CD4-positive, alpha-beta T cell treated with Interferon alpha-2 for 1 hour (primary cell): Measurements from ENCODE around the gene ADCY5.

ENCODE experiments used
- DNase-seq, 2 donors: peaks; one replicate each; pipeline ENCODE4 v3.0.0-alpha.2; 2020 to 2022

The ADCY5 gene

GRCh38 chr3:123321806-123322205, 127.1 kb downstream of the ADCY5 start:
- DNase-seq: no peak

- no peak for DNase-seq
Observed at GRCh38 chr3:123320221-123320620, 128.7 kb downstream of the ADCY5 start.

DNA sequence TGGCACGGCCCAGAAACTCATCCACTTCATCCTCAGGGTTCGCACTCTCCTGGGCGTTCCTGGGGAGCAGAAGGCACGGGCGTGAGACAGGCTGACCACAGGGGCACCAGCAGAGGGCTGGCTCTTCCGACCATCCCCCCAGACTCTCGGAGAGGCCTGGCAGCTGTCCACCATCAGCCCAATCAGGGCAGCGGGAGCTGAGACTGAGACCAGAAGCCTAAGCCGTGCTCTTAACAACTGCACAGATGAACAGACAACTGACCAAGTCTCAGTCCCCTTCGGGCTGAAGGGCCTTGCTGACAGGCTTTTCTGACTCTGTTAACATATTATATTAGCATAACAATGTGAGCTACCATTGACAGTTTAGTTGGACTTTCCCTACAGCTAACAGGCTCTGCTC, 129.1 kb downstream of the ADCY5 start:
- no peak for DNase-seq

GRCh38 chr3:123318374-123318773, 130.5 kb downstream of the ADCY5 start:
- DNase-seq: no peak

GRCh38 chr3:123317716-123318115, 131.2 kb downstream of the ADCY5 start:
- no peak for DNase-seq

- no peak for DNase-seq
Observed at GRCh38 chr3:123315271-123315595, 133.7 kb downstream of the ADCY5 start.

- no peak for DNase-seq
Observed at GRCh38 chr3:123314359-123315270, 134.3 kb downstream of the ADCY5 start.

GRCh38 chr3:123313889-123314288, 135.0 kb downstream of the ADCY5 start:
- DNase-seq: no peak

GRCh38 chr3:123312331-123313265, 136.3 kb downstream of the ADCY5 start:
- DNase-seq: no peak

GRCh38 chr3:123311201-123311600, 137.7 kb downstream of the ADCY5 start:
- DNase-seq: no peak

DNA sequence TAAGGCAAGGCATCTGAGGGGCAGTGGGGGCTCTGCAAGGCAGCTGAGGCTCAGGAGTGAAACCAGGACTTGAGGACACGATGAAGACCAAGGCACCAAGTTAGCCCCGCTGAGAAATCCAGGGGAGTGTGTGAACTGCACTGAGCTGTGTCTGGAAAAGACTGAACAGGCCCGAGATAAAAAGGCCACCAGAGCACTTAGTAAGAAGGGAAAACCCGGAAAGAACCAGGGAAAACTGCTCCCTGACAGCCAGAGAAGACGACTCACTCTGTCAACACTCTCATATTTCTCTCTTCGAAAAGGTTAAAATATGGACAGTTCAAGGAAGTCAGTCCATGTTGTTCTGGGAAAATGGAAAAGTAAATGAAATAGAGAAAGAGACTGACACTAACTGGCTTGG, 138.1 kb downstream of the ADCY5 start:
- no peak for DNase-seq

GRCh38 chr3:123310186-123310585, 138.7 kb downstream of the ADCY5 start:
- no peak for DNase-seq

- no peak for DNase-seq
Observed at GRCh38 chr3:123307064-123307463, 141.8 kb downstream of the ADCY5 start.

- DNase-seq: no peak
Observed at GRCh38 chr3:123305192-123305591, 143.7 kb downstream of the ADCY5 start.

DNA sequence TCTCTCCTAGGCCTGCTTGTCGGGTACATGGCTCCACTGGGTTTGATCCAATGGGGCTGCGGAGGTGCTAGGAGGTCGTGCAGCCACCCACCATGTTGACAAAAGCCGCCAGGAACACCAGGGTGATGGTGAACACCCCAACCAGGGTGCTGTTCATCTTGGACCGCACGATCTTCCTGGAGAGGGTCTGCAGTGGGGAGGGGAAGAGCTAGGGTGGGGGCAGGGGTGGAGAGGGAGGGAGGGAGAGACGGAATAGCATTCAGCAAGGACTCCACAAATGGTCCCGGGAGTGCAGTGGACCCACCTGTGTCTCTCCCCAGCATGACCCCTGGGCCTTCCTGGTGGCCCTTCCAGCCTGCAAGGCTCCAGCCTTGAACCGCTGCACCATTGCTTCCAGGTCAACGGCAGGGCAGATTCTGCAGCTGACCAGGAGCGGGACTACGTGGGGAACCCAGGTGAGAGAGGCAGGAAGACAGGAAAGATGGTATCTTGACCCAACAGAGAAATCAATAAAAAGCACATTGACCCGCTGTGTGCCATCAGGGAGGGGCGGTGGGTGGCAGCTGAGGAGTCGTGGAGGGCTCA, 144.8 kb downstream of the ADCY5 start:
- no peak for DNase-seq

GRCh38 chr3:123302961-123303360, 145.9 kb downstream of the ADCY5 start:
- DNase-seq: no peak

GRCh38 chr3:123301331-123302184, 147.3 kb downstream of the ADCY5 start:
- DNase-seq: no peak

- DNase-seq: no peak
Observed at GRCh38 chr3:123300583-123300982, 148.3 kb downstream of the ADCY5 start.

DNA sequence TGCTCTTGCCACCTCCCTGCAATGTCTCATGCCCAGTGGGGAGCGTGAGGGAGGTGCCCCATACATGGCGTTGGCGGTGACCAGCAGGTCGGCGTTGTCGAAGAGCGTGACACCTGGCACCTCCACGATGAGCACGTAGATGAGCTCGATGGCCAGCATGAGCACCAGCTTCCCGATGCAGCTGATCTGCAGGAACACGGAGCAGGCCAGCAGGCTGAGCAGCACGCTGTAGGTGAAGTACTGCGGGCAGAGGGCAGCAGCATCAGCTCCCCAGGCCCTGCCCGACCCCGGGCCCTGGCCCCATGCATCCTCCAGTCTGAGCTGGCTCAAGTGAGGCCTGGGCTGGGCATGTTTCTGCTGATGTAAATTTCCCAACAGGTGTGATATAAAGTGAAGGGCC, 148.8 kb downstream of the ADCY5 start:
- DNase-seq: no peak

GRCh38 chr3:123299581-123299980, 149.3 kb downstream of the ADCY5 start:
- no peak for DNase-seq

- DNase-seq: no peak
Observed at GRCh38 chr3:123298903-123299302, 150.0 kb downstream of the ADCY5 start.

GRCh38 chr3:123297627-123297899, 151.3 kb downstream of the ADCY5 start:
- no peak for DNase-seq
